Stimulated activated naive CD8-positive, alpha-beta T cell treated with anti-CD3 and anti-CD28 coated beads, Interleukin-15, Interleukin-2, amounts not matched to agents 100 ng/mL and 50 ng/mL, for 24 hours (primary cell): ENCODE results near the gene RPL15.
"Not testable (repeated sequence)": the region's sequence is repeated elsewhere in the genome, so short reads cannot be mapped to it uniquely, and the experiment has no call there.

ENCODE experiments used
- H3K27ac Mint-ChIP-seq: one replicate; pipeline ENCODE4 v1.8.0; 2021; ENCODE audit warnings: mild to moderate bottlenecking, mixed read lengths
- H3K27me3 Mint-ChIP-seq: one replicate; pipeline ENCODE4 v1.8.0; 2021; ENCODE audit warnings: mixed read lengths
- H3K36me3 Mint-ChIP-seq: one replicate; pipeline ENCODE4 v1.8.0; 2021; ENCODE audit warnings: low read depth, mixed read lengths
- H3K4me1 Mint-ChIP-seq: one replicate; pipeline ENCODE4 v1.8.0; 2021; ENCODE audit warnings: low read depth, mixed read lengths
- H3K4me3 Mint-ChIP-seq: one replicate; pipeline ENCODE4 v1.8.0; 2021; ENCODE audit warnings: mild to moderate bottlenecking, mixed read lengths
- H3K9me3 Mint-ChIP-seq: one replicate; pipeline ENCODE4 v1.8.0; 2021; ENCODE audit warnings: mixed read lengths

The RPL15 gene

DNA sequence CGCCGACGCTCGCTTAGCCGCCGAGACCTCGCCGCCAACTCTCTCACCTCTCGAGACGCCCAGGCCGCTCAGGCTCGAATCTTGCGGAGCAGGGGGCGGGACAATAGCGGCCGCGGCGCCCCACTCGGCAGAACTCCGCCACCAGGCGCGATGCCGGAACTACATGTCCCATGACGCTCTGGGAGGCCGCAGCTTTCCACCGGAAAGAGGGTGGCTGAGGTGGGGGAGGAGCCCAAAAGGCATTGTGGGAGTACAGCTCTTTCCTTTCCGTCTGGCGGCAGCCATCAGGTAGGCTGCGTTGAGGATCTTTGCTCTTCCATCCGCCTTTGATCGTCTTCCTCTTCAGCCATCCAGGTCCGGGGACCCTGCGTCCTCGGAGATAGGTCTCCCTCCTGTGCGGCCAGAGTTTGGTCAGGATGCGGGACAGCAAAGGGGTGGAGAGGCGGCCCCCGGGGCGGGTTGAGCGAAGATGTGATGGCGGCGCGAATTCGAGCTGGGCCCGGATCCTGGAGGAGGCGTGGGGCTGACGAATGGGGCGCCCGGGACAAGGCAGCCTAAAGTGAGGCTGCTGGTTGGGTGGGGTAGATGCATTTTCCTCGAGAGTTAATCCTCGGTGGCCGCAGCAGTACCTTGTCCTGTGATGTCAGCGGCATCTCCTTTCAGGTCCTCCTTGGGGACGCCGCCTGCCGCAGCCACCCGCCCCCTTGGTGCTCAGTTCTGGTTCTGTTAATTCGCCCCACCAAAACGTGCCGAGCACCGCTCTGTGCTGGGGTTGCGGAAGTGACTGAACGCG lies at the start of gene RPL15, which contains the start of gene NKIRAS1:
Gene RPL15, plus strand, starts transcription at position 247 of the 793 bp plus-strand sequence. CDS start 728 bp downstream, outside the sequence.
Gene NKIRAS1, minus strand, starts transcription at position 105 of the 793 bp plus-strand sequence. CDS start 6,086 bp downstream, outside the sequence.
- H3K27ac Mint-ChIP-seq, result peak within 1 kb of the TSS; percentile 99
- no peaks in the 10 kb centered on the region for H3K9me3 Mint-ChIP-seq
- H3K4me3 Mint-ChIP-seq, result peak within 1 kb of the TSS; percentile 98
- H3K4me1 Mint-ChIP-seq, result peaks cover 58% of the 10 kb centered on the region
- H3K36me3 Mint-ChIP-seq, result peaks cover 51% of the 10 kb centered on the region
- H3K27me3 Mint-ChIP-seq, result peaks cover 4% of the 10 kb centered on the region

DNA sequence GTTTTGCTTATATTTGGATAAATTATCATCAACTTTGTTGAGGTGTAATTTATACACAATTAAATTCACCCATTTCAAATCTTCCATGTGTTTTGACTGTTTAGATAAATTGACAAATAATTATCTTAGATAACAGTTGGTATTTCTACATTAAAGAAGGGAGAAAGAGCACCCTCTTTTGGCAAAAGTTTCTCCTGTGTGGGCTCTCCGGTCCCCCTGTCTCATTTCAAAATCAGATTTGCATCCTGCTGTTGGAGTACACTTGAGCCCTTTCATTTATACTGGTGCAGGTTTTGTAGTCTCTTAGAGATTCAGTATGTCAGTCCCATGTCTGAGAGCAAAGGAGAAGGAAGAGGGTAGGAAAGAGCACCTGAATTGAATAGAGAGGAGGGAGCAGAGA lies 49.5 kb upstream of the RPL15 start:
- Mint-ChIP-seq H3K27me3 (no peaks in the 10 kb centered on the region), H3K4me3 (no peak overlapping the region), H3K9me3 (no peaks in the 10 kb centered on the region), H3K27ac (no peak overlapping the region), H3K36me3 (peaks cover under 1% of the 10 kb centered on the region), H3K4me1 (peaks cover 17% of the 10 kb centered on the region)

DNA sequence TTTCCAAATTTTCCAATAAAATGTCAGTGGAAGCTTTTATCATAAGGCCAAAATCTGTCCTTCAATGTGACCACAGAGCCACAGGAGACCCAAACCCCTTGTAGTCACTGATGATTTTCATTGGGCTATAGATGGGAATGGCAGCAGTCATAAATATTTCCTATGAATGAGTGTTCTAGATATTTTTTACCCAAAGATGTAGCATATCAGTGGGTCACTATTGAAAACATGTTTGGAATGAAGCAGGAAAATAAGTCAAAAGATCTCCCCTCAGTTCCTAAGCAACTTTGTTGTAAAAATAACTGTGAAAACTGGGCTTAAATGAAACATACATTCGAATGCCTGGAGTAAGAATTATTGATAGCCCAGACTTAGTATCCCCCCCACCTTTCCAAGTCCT lies 49.1 kb upstream of the RPL15 start:
- Mint-ChIP-seq H3K36me3 (no peaks in the 10 kb centered on the region), H3K9me3 (no peaks in the 10 kb centered on the region), H3K27me3 (no peaks in the 10 kb centered on the region), H3K4me3 (no peak overlapping the region), H3K27ac (no peak overlapping the region), H3K4me1 (peaks cover 16% of the 10 kb centered on the region)

DNA sequence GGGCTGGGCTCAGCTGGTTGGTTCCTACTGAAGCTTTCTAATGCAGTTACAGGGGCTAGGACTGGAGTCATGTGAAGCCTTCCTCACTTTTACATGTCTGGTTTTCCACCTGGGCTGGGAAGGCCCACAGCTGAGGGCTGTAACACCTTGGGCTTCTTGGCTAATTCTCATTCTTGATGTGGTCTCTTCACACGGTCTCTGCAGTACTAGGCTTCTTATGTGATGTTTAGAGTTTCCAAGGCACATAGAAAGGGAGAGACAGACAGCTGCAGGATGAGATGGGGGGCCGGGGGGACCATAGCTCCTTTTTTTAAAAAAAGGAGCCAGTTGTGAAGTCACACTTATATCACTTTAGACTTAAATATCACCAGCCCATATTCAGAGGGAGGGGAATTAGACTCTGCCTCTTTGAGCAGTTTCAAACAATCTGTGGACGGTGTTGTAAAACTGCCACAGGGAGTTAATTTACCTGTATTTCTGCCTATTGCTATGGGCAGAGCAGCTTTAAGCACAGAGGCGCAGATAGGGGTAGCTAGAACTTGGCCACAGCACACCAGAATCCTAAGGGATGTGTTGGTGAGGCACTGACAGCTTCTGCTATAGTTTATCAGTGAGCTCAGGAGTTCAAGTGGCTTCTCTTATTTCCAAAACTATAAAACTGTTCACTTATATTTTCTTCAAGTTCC lies 46.8 kb upstream of the RPL15 start:
- no peaks in the 10 kb centered on the region for H3K27me3 Mint-ChIP-seq
- no peaks in the 10 kb centered on the region for H3K36me3 Mint-ChIP-seq
- H3K9me3 Mint-ChIP-seq, result no peaks in the 10 kb centered on the region
- no peak overlapping the region for H3K27ac Mint-ChIP-seq
- peaks cover 6% of the 10 kb centered on the region for H3K4me1 Mint-ChIP-seq
- H3K4me3 Mint-ChIP-seq, result no peak overlapping the region

DNA sequence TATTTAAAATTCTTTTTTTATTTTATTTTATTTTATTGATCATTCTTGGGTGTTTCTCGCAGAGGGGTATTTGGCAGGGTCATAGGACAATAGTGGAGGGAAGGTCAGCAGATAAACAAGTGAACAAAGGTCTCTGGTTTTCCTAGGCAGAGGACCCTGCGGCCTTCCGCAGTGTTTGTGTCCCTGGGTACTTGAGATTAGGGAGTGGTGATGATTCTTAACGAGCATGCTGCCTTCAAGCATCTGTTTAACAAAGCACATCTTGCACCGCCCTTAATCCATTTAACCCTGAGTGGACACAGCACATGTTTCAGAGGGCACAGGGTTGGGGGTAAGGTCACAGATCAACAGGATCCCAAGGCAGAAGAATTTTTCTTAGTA lies 46.3 kb upstream of the RPL15 start:
- H3K4me1 Mint-ChIP-seq, H3K36me3 Mint-ChIP-seq, H3K9me3 Mint-ChIP-seq, H3K27me3 Mint-ChIP-seq, H3K4me3 Mint-ChIP-seq, H3K27ac Mint-ChIP-seq: not testable (repeated sequence)

DNA sequence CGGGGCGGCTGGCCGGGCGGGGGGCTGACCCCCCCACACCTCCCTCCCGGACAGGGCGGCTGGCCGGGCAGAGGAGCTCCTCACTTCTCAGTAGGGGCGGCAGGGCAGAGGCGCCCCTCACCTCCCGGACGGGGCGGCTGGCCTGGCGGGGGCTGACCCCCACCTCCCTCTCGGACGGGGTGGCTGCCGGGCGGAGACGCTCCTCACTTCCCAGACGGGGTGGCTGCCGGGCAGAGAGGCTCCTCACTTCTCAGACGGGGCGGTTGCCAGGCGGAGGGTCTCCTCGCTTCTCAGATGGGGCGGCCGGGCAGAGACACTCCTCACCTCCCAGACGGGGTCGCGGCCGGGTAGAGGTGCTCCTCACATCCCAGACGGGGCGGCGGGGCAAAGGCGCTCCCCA lies 45.6 kb upstream of the RPL15 start:
- not testable (repeated sequence) for H3K27me3 Mint-ChIP-seq, H3K36me3 Mint-ChIP-seq, H3K27ac Mint-ChIP-seq, H3K4me1 Mint-ChIP-seq, H3K9me3 Mint-ChIP-seq, H3K4me3 Mint-ChIP-seq

DNA sequence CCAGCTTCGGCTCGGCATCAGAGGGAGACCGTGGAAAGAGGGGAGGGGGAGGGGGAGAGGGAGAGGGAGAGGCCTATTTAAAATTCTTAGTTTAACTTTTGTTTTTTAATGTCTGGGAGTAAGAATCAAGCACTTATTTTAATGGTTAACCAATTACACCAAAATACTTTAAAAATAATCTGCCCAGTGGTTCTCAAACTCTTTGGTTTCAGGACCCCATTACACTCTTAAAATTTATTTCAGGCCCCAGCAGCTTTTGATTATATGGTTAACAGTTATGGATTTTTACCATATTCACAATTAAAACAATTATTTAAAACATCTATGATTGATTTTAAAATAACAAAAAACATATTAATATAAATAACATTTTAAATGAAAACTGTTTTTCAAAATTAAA lies 44.6 kb upstream of the RPL15 start:
- H3K27ac Mint-ChIP-seq, result no peak overlapping the region
- no peaks in the 10 kb centered on the region for H3K9me3 Mint-ChIP-seq
- no peaks in the 10 kb centered on the region for H3K27me3 Mint-ChIP-seq
- no peaks in the 10 kb centered on the region for H3K4me1 Mint-ChIP-seq
- H3K4me3 Mint-ChIP-seq, result no peak overlapping the region
- H3K36me3 Mint-ChIP-seq, result no peaks in the 10 kb centered on the region

DNA sequence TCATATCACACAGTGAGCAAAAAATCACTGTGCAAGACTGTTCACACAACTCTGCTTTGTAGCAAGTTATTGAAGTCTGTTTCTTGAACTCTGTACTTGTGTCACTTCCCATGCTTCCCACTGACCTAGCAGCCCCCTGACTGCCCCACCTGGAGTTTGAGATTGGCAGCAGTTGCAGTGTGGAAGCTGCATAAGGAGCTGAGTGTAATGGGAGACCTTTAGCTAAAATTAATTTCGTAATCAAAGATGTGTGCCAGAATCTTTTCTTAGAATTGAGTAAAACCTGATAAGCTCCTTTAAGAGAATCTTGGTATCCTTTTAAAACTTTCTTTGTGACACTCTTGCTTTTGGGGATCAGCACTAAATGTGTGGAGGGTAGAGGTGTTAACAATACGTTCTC lies 43.0 kb upstream of the RPL15 start:
- Mint-ChIP-seq H3K36me3 (no peaks in the 10 kb centered on the region), H3K27ac (no peak overlapping the region), H3K9me3 (no peaks in the 10 kb centered on the region), H3K4me3 (no peak overlapping the region), H3K27me3 (no peaks in the 10 kb centered on the region), H3K4me1 (no peaks in the 10 kb centered on the region)

DNA sequence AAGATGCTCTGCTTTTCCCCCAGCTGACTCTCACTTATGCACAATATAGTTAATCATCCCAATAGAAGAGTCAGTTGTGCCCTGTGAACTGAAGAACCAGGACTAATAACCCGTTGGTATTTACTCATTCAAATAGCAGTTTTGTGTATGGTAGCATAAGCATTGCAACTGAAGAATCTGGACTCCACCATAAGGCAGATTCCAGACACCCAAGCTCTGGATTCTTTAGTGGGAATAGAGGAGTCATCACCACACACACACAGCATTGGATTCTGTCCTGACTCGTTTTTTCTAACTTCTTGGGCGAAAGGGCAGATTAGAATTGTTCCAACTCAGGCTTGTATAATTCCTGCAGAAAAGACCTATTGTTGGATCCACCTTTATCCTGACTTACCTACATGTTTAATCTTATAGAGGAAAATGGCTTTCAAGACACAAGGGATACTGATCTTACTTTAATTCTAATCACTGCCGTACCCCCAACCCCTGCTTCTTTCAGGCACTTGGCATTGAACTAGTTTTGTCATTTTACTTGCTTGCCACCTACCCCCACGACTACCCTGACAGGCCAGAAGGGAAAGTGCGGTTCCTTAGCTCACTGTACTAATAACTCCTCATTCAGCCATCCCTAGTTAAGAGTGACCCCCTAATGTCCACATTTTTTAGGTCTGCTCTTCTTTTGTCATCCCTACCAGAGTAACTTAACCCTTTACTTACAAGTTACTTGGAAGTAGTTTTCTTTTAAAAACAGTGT lies 42.4 kb upstream of the RPL15 start:
- no peaks in the 10 kb centered on the region for H3K27me3 Mint-ChIP-seq
- H3K9me3 Mint-ChIP-seq, result no peaks in the 10 kb centered on the region
- no peak overlapping the region for H3K4me3 Mint-ChIP-seq
- no peak overlapping the region for H3K27ac Mint-ChIP-seq
- no peaks in the 10 kb centered on the region for H3K36me3 Mint-ChIP-seq
- H3K4me1 Mint-ChIP-seq, result no peaks in the 10 kb centered on the region

DNA sequence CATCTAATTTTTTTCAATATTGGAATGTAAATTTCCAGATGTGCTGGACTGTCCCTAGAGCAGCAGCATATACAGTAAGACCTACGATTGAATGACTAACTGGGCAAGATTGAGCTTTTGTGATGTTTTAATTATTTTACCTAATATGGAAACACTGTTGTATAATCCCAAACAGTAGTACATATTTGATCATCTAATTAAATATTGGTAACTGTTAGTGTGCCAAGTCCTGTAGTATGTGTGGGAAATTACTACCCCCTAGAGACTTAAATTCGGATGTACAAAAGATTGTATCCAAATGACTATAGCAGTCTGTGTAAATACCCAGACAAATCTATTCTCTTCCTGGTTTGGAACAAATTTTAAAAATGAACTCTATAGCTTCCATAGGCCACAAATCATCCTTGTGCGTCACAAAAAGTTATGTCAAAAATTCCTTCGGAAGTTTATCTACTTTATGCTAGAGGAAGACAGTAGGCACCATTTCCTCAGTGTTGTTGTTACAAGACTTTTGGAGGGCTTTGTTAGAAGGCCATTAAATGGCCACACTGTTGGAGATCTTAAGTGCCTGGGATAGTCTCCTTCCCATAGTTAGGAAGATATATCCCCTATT lies 41.7 kb upstream of the RPL15 start:
- no peaks in the 10 kb centered on the region for H3K4me1 Mint-ChIP-seq
- no peaks in the 10 kb centered on the region for H3K36me3 Mint-ChIP-seq
- H3K27me3 Mint-ChIP-seq, result no peaks in the 10 kb centered on the region
- H3K4me3 Mint-ChIP-seq, result no peak overlapping the region
- H3K27ac Mint-ChIP-seq, result no peak overlapping the region
- H3K9me3 Mint-ChIP-seq, result no peaks in the 10 kb centered on the region

DNA sequence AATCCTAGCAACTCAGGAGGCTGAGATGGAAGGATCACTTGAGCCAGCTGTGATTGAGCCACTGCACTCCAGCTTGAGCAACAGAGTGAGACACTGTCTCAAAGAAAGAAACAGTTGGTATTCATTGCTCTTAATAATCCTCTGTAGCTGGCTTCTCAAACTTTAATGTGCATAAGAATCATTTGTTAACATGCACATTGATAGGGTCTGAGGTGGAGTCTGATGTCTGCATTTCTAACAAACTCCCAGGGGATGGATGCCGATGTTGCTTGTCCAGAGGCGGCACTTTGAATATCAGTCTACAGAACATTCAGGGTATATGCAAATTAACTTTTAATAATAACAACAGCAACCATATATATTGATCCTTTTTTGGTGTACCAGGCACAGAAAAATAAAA lies 40.0 kb upstream of the RPL15 start:
- H3K27ac Mint-ChIP-seq, result no peak overlapping the region
- no peaks in the 10 kb centered on the region for H3K27me3 Mint-ChIP-seq
- H3K4me1 Mint-ChIP-seq, result peaks cover 17% of the 10 kb centered on the region
- no peak overlapping the region for H3K4me3 Mint-ChIP-seq
- H3K36me3 Mint-ChIP-seq, result peaks cover 7% of the 10 kb centered on the region
- no peaks in the 10 kb centered on the region for H3K9me3 Mint-ChIP-seq

DNA sequence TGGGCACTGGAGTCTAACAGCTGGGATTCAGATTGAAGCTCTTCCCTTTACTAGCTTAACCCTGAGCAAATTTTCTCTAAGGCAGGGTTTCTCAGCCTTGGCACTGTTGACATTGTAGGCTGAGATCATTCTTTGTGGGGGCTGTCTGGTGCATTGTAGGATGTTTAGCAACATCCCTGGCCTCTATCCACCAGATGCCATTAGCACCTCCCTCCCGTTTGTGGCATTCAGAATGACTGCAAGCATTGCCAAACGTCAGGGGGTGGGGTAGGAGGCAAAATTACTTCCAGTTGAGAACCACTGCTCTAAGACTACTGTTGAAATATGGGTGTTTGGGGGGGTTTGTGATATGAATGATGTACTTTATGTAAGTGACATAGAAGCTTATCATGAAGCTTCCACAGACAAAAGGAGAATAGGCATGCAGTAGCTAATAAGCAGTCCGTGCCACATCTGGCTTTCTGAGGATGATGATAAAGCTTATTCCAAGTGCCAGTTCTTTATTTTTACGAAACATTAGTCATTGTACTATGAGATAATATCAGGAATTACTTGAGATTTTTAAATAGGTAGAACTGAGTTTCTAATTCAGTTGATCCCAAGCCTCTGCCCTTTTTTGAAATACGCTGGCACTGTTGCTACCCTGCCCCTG lies 39.5 kb upstream of the RPL15 start:
- Mint-ChIP-seq H3K27ac (no peak overlapping the region), H3K27me3 (no peaks in the 10 kb centered on the region), H3K4me1 (peaks cover 19% of the 10 kb centered on the region), H3K9me3 (no peaks in the 10 kb centered on the region), H3K36me3 (peaks cover 10% of the 10 kb centered on the region), H3K4me3 (no peak overlapping the region)

DNA sequence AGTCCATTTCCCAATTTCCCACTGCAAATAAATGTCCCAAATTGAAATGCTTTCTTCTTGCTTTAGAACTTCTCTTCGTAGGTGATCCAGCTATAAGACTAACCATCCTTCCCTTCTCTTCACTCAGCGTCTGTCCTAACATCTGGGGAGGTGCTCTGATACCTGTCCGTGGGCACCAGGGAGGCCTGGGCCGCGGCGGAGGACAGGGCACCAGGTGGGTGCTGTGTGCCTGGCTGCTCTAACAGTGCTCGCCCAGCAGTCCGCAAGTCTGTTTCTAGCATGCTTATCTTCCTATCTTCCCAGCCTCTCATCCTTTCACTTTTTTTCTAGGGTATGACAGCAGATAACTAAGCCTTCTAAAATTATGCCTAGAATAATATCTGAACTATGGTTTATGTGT lies 37.4 kb upstream of the RPL15 start:
- no peak overlapping the region for H3K27ac Mint-ChIP-seq
- H3K4me3 Mint-ChIP-seq, result no peak overlapping the region
- H3K9me3 Mint-ChIP-seq, result no peaks in the 10 kb centered on the region
- peaks cover 19% of the 10 kb centered on the region for H3K4me1 Mint-ChIP-seq
- no peaks in the 10 kb centered on the region for H3K27me3 Mint-ChIP-seq
- H3K36me3 Mint-ChIP-seq, result peaks cover 10% of the 10 kb centered on the region

DNA sequence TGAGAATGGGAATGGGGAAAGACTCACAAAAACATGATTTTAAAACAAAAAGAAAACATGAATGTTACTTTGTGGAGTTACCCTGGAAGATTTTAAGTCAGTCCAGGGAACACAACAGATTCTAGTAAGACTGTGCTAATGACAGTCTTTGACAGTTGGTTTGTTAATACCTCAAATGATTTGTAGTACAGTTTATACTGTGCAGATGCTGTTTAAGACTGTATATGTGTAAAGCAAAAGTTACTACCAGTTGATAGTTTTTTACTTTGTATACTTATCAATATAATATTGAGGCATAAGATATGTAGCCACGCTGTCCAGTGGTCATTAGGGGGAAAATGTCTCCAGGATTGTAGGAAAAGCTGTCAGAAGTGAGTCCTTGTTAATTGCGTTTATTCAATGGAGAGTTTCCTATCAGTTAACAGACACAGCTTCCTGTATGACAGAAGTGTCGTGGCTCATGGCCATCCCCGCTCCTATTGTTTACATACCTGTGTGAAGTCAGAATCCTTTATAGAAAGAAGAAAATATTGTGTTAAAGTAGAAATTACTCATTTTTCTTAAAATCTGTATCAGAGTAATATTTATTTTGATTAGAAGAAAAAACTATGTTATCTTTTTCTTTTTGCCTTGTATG lies 36.1 kb upstream of the RPL15 start:
- Mint-ChIP-seq H3K27ac (no peak overlapping the region), H3K27me3 (no peaks in the 10 kb centered on the region), H3K36me3 (peaks cover 10% of the 10 kb centered on the region), H3K4me1 (peaks cover 19% of the 10 kb centered on the region), H3K9me3 (no peaks in the 10 kb centered on the region), H3K4me3 (no peak overlapping the region)
